DND-41 (cell line): ENCODE measurements around the gene HOXD10.

Experiments
- EZH2 ChIP-seq: IDR thresholded peaks from 3 replicates; pipeline ENCODE4 v1.6.1; 2012; ENCODE audit warnings: borderline replicate concordance, low read depth, mild to moderate bottlenecking, moderate library complexity, low read length, inconsistent platforms; ENCODE audit not compliant: severe bottlenecking
- TF ChIP-seq, protein P1 (sequence below): IDR thresholded peaks from 2 replicates; pipeline ENCODE4 v1.5.1; 2012; ENCODE audit warnings: borderline replicate concordance, low read length, moderate library complexity, mild to moderate bottlenecking; ENCODE audit not compliant: poor library complexity, severe bottlenecking; ENCODE audit errors: extremely low read depth

GRCh38 chr2:176096986-176097819 lies 19.4 kb upstream of the HOXD10 start:
- TF ChIP-seq, protein P1, sequence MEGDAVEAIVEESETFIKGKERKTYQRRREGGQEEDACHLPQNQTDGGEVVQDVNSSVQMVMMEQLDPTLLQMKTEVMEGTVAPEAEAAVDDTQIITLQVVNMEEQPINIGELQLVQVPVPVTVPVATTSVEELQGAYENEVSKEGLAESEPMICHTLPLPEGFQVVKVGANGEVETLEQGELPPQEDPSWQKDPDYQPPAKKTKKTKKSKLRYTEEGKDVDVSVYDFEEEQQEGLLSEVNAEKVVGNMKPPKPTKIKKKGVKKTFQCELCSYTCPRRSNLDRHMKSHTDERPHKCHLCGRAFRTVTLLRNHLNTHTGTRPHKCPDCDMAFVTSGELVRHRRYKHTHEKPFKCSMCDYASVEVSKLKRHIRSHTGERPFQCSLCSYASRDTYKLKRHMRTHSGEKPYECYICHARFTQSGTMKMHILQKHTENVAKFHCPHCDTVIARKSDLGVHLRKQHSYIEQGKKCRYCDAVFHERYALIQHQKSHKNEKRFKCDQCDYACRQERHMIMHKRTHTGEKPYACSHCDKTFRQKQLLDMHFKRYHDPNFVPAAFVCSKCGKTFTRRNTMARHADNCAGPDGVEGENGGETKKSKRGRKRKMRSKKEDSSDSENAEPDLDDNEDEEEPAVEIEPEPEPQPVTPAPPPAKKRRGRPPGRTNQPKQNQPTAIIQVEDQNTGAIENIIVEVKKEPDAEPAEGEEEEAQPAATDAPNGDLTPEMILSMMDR, result peak; percentile 91
- no peak for TF ChIP-seq EZH2
